Natural killer cell (primary cell): ENCODE data around the gene DEGS2. TPM values are rescaled to one million over a fixed set of nuclear protein-coding genes. Genes with fewer than 3 reads are reported as not detected.

Source experiments
- ATAC-seq, 3 donors: fragments of 150-1000 bp in 2 of 3; fragments of 200-7000 bp in 1 of 3; cut with Tn5 transposase; 1 replicate in 1 of 3; 2 replicates in 2 of 3; pipeline ENCODE4 v1.10.0; 2021; ENCODE audit warnings: mild to moderate bottlenecking in 2 of 3, moderate library complexity in 2 of 3
- DNase-seq, 2 donors: peaks; one replicate each; pipeline versions ENCODE4 v3.0.0 to v3.0.0-alpha.2; 2013 to 2021; ENCODE audit warnings: mixed read lengths in 1 of 2
- H3K27ac ChIP-seq: one replicate; pipeline ENCODE4 v1.5.1; 2013; ENCODE audit warnings: mild to moderate bottlenecking, low read length
- H3K27me3 ChIP-seq: one replicate; pipeline ENCODE4 v1.6.1; 2013; ENCODE audit warnings: low read length; ENCODE audit not compliant: control insufficient read depth, insufficient read depth
- H3K36me3 ChIP-seq: one replicate; pipeline ENCODE4 v1.6.1; 2013; ENCODE audit warnings: low read length; ENCODE audit not compliant: control insufficient read depth, insufficient read depth
- H3K4me1 ChIP-seq: one replicate; pipeline ENCODE4 v1.6.1; 2013; ENCODE audit warnings: low read length; ENCODE audit not compliant: control insufficient read depth, insufficient read depth
- H3K4me3 ChIP-seq: one replicate; pipeline ENCODE4 v1.5.1; 2013; ENCODE audit warnings: low read length
- H3K9me3 ChIP-seq: one replicate; pipeline ENCODE4 v1.6.1; 2013; ENCODE audit warnings: low read length; ENCODE audit not compliant: control insufficient read depth, insufficient read depth
- H3K27ac Mint-ChIP-seq, 2 donors: one replicate each; pipeline ENCODE4 v1.8.0; 2022; ENCODE audit warnings: mild to moderate bottlenecking in 2 of 2, mixed read lengths in 2 of 2, moderate library complexity in 1 of 2
- H3K27me3 Mint-ChIP-seq, 2 donors: one replicate each; pipeline ENCODE4 v1.8.0; 2022; ENCODE audit warnings: low read depth in 2 of 2, mixed read lengths in 2 of 2
- H3K36me3 Mint-ChIP-seq: one replicate; pipeline ENCODE4 v1.8.0; 2022; ENCODE audit warnings: mixed read lengths
- H3K4me1 Mint-ChIP-seq, 2 donors: one replicate each; pipeline ENCODE4 v1.8.0; 2022; ENCODE audit warnings: mixed read lengths in 2 of 2
- H3K4me3 Mint-ChIP-seq: one replicate; pipeline ENCODE4 v1.8.0; 2022; ENCODE audit warnings: mild to moderate bottlenecking, moderate library complexity, mixed read lengths
- H3K9me3 Mint-ChIP-seq, 2 donors: one replicate each; pipeline ENCODE4 v1.8.0; 2022; ENCODE audit warnings: mixed read lengths in 2 of 2
- CTCF ChIP-seq: fragments of 200-600 bp; IDR thresholded peaks from one replicate; pipeline ENCODE4 v1.8.0; 2022; ENCODE audit warnings: antibody characterized with exemption
- whole genome bisulfite sequencing: methylation state at CpG from one replicate; pipeline ENCODE4 v1.1.7; 2013; ENCODE audit warnings: missing lambda C conversion rate; ENCODE audit not compliant: insufficient coverage; 5-methylcytosine and 5-hydroxymethylcytosine counted together
- intact Hi-C: fragments of 100-400 bp; cut with micrococcal nuclease; formaldehyde crosslinking; loops from one replicate; pipeline ENCODE4 v1.14.2; 2022
- total RNA-seq, 4 donors: library from RNA; stranded (reverse); fragments of 120-200 nt in 1 of 4; gene quantifications; one replicate each; pipeline versions ENCODE4 v1.2.3 to v1.2.4, GENCODE V29; 2013 to 2022

Gene DEGS2
- total RNA-seq, 3 donors from 2014 or later (not counting 1 experiment from before 2014, with no cell fraction given) = 0.60 to 7.1 (median 4.4) TPM

GRCh38 chr14:100144645-100144995, 14.8 kb downstream of the DEGS2 start:
- intact Hi-C loops = no loop called here
- DNase-seq = no peak
- Mint-ChIP-seq H3K9me3 (no peaks in the 10 kb centered on the region), H3K27me3 (no peaks in the 10 kb centered on the region), H3K36me3 (no peaks in the 10 kb centered on the region), H3K27ac (no peak overlapping the region), H3K4me1 (peaks cover 5 to 35% of the 10 kb centered on the region in 2 donors), H3K4me3 (no peak overlapping the region)
- 81% methylated on average over 4 of the region's 4 CpGs for WGBS
- H3K4me1 ChIP-seq = peaks cover 30% of the 10 kb centered on the region
- no peak for TF ChIP-seq CTCF
- ATAC-seq = no peak
- H3K36me3 ChIP-seq = peaks cover 59% of the 10 kb centered on the region
- H3K27ac ChIP-seq = no peak overlapping the region
- H3K27me3 ChIP-seq = no peaks in the 10 kb centered on the region
- H3K4me3 ChIP-seq = no peak overlapping the region
- H3K9me3 ChIP-seq = no peaks in the 10 kb centered on the region

GRCh38 chr14:100143934-100144333, 15.5 kb downstream of the DEGS2 start:
- 92% methylated on average over 23 of the region's 23 CpGs for WGBS
- no peaks in the 10 kb centered on the region for H3K9me3 Mint-ChIP-seq
- peak overlapping the region; percentile 24 to 34 for H3K27ac Mint-ChIP-seq
- Histone ChIP-seq H3K27ac (no peak overlapping the region), H3K36me3 (peaks cover 66% of the 10 kb centered on the region), H3K9me3 (no peaks in the 10 kb centered on the region), H3K4me3 (no peak overlapping the region), H3K4me1 (peaks cover 29% of the 10 kb centered on the region), H3K27me3 (no peaks in the 10 kb centered on the region)
- no peaks in the 10 kb centered on the region for H3K36me3 Mint-ChIP-seq
- TF ChIP-seq CTCF = no peak
- H3K27me3 Mint-ChIP-seq = no peaks in the 10 kb centered on the region
- intact Hi-C loops = no loop called here
- DNase-seq = no peak
- no peak overlapping the region for H3K4me3 Mint-ChIP-seq
- no peak for ATAC-seq
- H3K4me1 Mint-ChIP-seq = peaks cover 2 to 32% of the 10 kb centered on the region in 2 donors

- no peaks in the 10 kb centered on the region for H3K9me3 ChIP-seq
- H3K36me3 ChIP-seq = peaks cover 70% of the 10 kb centered on the region
- H3K4me1 ChIP-seq = peaks cover 25% of the 10 kb centered on the region
- no peaks in the 10 kb centered on the region for H3K9me3 Mint-ChIP-seq
- no peak for ATAC-seq
- H3K27me3 Mint-ChIP-seq = no peaks in the 10 kb centered on the region
- peaks cover 0 to 28% of the 10 kb centered on the region in 2 donors for H3K4me1 Mint-ChIP-seq
- H3K36me3 Mint-ChIP-seq = no peaks in the 10 kb centered on the region
- H3K4me3 ChIP-seq = no peak overlapping the region
- H3K27ac Mint-ChIP-seq = peak overlapping the region; percentile 24 to 34
- 94% methylated on average over 18 of the region's 18 CpGs for WGBS
- DNase-seq = no peak
- no peaks in the 10 kb centered on the region for H3K27me3 ChIP-seq
- intact Hi-C loops = no loop called here
- no peak overlapping the region for H3K27ac ChIP-seq
- H3K4me3 Mint-ChIP-seq = no peak overlapping the region
- no peak for TF ChIP-seq CTCF
Observed at GRCh38 chr14:100143523-100143922, 15.9 kb downstream of the DEGS2 start.
